Effector CD4-positive, alpha-beta T cell (primary cell): Measurements from ENCODE around the gene CACNA1S.

Experiments
- DNase-seq: peaks from one replicate; pipeline ENCODE4 v3.0.0-alpha.2; 2020

CACNA1S gene

GRCh38 chr1:201115390-201115937, 3.2 kb upstream of the CACNA1S start:
- DNase-seq = no peak

GRCh38 chr1:201114245-201115131, 2.3 kb upstream of the CACNA1S start:
- peak; percentile 52 for DNase-seq

DNA sequence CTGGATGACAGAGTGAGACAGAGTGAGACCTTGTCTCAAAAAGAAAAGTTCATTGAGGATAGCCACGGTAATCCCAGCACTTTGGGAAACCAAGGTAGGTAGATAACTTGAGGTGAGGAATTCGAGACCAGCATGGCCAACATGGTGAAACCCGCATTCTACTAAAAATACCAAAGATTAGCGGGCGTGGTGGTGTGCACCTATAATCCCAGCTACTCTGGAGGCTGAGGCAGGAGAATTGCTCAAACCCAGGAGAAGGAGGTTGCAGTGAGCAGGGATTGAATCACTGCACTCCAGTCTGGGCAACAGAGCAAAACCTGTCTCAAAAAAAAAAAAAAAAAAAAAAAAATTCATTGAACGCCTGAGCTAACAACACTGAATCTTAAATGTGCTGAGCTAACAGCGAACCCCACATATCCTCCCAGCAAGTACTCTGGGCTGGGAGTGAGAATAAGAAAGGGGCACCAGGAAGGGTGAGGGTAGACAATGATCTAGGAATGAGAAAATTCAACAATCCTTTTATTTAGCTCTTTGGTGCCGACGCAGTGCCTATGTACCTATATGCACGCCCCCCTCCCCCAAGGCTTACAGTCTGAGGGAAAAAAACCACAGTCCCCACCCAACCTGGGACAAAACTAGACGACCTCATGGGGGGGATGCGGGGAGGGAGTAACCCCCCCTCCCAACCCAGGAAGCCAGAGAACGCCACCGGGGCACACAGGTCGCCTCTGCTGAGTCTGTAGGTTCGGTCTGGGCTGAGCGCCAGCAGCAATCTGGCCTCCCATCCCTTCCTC, 1.4 kb upstream of the CACNA1S start:
- no peak for DNase-seq

DNA sequence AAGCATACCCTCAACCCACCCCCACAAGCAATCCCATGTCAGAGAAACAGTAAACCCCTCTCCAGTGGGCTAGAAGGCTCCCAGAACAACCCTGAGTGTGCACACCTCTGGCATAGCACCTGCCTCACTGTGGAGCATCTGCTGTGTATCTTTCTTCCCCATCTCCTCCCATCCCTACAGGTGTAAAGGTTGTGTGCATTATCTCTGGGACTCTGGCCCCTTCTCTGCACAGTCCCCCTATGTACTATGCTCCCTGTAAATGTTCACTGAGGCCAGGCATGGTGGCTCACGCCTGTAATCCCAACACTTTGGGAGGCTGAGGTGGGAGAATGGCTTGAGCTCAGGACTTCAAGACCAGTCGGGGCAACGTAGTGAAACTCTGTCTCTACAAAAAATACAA, 700 bp upstream of the CACNA1S start:
- DNase-seq = no peak

GRCh38 chr1:201111672-201112071, 554 bp downstream of the CACNA1S start:
- no peak for DNase-seq

- DNase-seq = no peak
Measured at GRCh38 chr1:201111156-201111555, 1.1 kb downstream of the CACNA1S start.

GRCh38 chr1:201110616-201111015, 1.6 kb downstream of the CACNA1S start:
- DNase-seq = no peak

DNA sequence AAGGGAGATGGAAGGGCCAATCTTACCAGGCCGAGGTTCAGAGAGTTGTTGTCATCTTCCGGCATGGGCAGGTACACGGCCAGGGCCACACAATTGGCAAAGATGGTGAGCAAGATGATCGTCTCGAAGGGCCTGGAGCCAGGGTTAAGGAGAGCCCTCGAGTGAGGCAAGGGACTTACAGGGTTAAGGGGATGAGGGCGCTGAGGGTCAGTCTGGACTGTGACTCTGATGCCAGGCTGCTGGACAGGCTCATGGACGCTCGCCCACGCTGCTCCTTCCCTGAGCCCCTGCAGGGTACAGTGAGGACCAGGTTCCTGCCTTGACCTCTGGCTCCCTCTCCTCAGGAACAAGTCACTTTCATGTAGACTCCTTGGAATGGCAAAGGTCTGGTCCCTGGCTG, 2.1 kb downstream of the CACNA1S start:
- DNase-seq = no peak

GRCh38 chr1:201109651-201110050, 2.6 kb downstream of the CACNA1S start:
- DNase-seq = no peak

DNA sequence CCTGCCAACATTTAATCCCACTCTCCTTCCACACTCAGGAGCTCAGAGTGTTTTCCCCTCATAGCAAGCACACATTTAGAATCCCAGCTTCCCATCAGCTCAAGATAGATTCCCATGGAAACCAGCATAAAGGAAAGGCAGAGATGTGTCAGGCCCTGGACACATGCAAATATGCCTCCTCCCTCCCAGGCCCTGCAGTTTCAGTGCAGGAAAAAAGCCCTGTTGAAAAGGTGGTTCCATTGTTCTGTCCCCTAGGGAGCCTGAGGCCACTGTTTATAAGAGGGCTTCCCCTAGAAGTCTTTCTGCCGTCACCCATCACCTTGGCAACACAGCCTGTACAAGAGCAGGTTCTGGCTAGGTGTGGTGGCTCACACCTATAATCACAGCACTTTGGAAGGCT, 3.6 kb downstream of the CACNA1S start:
- no peak for DNase-seq

GRCh38 chr1:201105688-201106087, 6.5 kb downstream of the CACNA1S start:
- no peak for DNase-seq

DNA sequence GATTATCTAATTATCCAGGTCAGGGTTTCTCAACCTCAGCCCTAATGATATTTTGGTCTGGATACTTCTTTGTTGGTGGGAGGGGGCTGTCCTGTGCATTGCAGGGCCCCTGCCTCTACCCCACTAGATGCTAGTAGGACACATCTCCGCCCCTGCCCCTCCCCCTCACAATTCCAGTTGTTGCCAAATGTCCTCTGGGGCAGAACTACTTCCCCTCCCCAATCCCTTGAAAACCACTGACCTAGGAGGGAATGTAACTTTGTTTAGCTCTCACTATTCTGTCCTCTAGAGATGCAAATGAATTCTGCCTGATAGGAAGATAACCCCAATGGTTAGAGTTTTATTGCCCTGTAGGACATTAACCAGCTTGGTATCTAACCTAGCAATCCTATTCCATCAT, 8.1 kb downstream of the CACNA1S start:
- no peak for DNase-seq

DNA sequence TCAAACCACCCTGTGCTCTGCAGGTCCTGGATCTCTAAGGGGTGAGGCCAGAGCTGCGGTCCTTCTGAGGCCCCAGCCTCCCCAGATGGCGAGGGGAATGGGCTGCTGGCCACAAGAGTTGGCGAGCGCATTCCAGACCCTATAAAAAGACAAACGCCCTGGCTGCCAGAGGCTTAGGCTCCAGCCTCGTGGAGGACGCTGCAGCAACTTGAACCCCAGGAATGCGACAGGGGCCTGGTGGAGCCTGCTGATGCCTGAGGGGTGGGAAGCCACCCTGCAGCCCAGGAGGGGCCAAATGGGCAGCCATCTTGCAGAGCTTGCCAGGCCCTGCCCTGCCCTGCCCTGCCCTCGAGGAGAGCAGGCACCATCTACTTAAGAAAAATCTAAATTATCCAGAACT, 8.6 kb downstream of the CACNA1S start:
- no peak for DNase-seq

DNA sequence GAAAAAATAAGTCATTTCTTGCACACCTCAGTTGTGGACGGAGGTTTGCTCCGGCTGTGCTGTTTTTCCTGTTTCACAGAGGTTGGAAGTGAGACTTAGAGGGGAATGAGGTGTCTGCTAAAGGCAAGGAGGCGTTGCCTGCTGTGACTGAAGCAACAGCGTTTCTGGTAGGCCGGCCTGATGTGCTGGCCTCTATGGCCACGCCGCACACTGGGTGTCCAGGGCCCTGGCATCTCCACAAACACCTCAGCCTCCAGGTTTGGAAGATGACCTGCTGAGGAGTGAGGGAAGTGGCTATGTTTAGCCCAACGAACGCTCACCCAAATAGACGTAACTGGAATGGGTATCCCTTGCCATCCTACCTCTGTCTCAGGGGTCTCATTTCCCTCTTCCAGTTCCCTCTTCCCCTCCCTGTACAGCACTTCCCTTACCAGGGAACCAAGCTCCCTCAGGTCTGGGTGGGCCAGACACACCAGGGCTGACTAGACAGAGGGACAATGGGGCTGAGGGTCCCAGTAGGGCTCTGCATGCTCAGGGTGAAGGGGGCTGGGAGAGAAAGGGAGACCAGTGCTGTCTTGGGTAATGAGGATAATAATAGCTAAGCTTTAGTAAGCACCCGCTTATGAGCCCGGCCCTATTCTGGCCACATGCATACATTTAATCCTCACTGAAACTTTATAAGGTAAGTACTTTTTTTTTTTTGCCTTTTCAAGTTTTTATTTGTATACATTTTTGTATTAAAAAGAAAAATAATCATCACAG, 11.9 kb downstream of the CACNA1S start:
- DNase-seq = no peak

DNA sequence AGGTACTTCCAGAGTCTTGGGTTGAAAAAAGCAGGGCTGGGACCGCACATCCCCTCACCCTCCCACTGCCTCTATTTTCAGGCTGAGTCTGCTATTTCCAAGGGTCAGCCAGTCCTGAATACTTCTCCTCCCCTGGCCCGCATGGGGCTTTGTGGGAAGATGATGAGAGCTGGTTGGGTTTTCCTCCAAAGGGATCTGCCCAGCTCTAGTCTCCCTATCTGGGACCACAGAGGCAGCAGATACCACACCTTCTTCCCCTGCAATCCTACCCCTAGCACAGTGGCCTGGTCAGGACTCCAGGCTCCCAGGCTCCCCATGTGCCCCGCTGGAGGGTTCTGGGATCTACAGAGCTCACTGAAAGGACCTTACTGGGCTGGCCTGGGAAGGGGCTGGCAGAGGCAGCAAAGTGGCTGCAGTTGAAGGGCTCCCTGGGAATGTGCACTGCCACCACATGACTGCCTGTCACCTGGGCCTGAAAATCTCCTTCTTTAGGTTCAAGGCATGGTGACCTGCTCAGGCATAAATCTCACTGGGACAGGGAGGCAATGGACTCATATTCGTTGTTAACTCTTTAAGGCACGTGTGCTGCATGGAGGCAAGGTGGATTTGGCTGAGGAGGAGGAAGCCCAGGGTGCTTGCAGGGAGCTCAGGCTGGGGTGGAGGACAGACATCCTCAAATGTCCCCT, 13.1 kb downstream of the CACNA1S start:
- DNase-seq = no peak

DNA sequence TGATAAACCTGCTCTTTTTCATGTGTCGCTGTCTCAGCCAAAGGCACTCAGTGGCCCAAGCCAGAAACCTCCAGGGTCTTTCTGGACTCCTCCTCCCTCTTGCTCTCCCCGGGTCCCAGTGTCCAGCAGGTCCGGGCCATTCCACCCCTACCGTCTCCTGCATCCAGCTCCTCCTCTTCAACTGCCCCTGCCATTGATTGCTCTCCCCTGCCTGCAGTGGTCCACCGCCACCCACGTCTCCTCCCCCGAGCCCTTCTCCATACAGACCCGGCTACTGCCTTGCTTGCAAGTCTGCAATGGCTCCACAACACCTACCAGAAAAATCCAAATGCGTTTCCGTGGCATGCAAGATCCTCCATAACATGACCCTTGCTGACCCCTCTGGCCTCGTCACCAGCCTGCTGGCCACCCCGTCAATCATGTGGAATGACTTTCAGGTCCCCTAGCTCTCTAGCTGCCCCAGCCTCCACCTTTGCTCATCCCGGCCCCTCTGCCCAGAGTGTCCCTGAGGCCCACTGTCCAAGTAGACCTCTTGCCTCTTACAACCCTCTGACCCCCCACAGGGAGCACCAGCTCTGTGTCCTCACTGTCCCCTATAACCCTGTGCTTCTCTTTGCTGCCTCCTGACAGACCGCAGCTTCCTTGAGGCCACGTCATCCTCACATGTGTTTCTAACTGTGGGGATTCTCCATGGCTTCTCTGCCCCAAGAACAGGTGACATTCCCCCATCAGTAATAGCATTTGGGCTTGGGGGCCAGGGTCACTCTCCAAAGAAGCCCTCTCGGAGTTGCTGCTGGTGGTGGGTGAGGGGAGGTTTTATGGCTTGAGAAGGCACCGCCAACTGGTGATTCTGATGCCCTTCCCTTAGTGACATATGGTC, 15.0 kb downstream of the CACNA1S start:
- no peak for DNase-seq

- no peak for DNase-seq
Measured at GRCh38 chr1:201096041-201096461, 16.2 kb downstream of the CACNA1S start.

DNA sequence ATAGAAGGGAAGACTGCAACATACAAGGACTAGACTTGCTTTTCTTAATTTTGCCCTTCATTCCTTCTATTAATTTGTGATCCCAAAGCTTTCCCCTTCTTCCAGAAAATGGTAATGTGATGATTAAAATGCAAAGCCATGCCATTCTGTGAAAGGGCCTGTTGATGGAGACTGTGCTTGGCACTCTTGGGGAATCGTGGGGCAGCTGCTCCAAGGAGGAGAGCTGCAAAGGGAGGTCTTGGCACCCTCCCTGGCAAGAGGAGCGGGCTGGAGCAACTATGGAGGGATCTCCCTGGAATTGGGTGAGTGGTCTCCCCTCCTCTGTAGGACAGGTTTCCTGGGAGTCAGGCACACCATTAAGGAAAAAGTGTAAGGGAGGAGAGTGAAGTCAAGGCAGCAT, 16.6 kb downstream of the CACNA1S start:
- DNase-seq = no peak

- no peak for DNase-seq
Measured at GRCh38 chr1:201094832-201095231, 17.4 kb downstream of the CACNA1S start.

DNA sequence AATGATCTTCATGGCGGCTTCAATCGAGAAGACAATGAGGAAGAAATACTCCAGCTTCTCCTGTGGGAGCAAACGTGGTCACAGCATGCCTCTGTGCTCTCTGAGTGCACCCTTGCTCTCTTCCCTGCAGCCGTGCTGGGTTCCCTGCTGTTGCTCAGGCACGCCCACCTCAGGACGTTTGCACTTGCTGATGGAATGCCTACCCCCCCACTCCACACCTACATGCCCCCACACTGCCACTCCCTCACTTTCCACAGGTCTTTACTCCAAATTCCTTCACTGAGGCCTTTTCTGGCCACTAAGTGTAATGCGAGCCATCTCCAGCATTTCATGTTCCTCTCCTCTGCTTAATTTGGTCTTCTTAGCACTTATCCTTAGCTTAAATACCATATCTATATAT, 18.3 kb downstream of the CACNA1S start:
- DNase-seq = no peak

DNA sequence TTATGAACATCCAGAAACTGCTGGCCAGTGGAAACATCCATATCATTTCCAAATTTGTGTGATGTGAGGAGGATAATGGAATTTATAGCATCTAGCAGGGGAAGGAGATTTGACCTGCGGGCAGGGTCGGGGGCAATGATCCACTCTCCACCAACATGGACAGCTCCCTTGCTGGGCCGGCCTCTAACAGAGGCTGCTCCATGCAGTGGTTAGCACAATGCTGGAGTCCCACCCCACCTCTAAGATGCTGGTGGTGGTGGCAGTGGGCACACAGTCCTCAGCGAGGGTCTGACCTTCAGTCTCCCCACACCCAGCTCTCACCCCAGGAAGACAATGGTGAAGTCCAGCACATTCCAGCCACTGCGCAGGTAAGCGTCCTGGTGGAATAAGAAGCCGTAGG, 18.7 kb downstream of the CACNA1S start:
- no peak for DNase-seq
